ENCODE results near the gene MEIS3.

DNA sequence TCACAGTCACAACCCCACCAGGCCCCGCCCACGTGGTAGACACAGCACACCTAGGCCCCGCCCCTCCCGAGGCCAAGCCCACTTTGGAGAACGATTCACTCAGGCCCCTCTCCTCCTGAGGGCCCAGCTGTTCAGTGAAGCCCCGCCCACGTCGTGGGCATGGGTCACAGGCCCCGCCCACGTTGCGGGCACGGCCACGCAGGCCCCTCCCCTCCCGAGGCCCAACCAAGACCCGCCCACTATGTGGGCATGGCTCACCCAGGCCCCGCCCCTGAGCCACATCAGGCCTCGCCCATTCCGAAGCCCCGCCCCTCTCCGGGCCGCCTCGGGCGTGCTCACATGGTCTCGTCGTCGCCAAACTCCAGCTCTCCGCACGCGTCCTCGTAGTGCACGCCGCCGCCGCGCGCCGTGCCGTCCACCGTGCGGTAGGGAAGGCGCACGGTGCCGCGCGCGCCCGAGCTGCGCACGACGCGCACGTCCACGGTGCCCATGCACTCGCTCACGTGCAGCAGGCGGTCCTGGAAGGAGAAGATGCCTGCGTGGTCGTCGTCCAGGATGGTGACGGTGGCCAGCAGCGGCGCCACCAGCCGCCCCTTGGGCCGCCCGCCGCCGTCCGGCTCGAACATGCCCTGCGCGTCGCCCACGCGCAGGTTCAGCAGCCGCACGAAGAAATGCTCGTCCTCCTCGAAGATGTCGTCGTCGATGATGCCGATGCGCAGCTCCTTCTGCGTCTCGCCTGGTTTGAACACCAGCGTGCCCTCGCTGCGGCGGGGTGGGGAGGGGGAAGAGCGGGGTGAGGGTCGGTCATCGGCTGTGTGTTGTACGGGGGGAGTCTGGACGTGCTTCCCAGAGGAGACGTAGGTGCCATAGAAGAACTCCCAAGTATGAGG, 28.4 kb upstream of the MEIS3 start:
- TF ChIP-seq, protein P1, sequence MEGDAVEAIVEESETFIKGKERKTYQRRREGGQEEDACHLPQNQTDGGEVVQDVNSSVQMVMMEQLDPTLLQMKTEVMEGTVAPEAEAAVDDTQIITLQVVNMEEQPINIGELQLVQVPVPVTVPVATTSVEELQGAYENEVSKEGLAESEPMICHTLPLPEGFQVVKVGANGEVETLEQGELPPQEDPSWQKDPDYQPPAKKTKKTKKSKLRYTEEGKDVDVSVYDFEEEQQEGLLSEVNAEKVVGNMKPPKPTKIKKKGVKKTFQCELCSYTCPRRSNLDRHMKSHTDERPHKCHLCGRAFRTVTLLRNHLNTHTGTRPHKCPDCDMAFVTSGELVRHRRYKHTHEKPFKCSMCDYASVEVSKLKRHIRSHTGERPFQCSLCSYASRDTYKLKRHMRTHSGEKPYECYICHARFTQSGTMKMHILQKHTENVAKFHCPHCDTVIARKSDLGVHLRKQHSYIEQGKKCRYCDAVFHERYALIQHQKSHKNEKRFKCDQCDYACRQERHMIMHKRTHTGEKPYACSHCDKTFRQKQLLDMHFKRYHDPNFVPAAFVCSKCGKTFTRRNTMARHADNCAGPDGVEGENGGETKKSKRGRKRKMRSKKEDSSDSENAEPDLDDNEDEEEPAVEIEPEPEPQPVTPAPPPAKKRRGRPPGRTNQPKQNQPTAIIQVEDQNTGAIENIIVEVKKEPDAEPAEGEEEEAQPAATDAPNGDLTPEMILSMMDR (conservative IDR thresholded peaks at IDR 0.05; ENCODE audit: low read depth, low read length) = no peak
- TF ChIP-seq EZH2 (IDR thresholded peaks at IDR 0.05; ENCODE audit: low read length, unreplicated experiment) = no peak

Data from PC-3 (cell line).